MM.1S (cell line): ENCODE data around the gene NELL2.
"Not testable (repeated sequence)": the region's sequence is repeated elsewhere in the genome, so short reads cannot be mapped to it uniquely, and the experiment has no call there.

ENCODE experiments used
- EZH2 ChIP-seq: fragments of 300-600 bp; sonication (generic); optimal IDR thresholded peaks from 2 replicates; pipeline ENCODE3; 2017; ENCODE audit warnings: low read depth, mild to moderate bottlenecking, antibody characterized with exemption, low read length, mixed read lengths
- EZH2phosphoT487 ChIP-seq: fragments of 300-600 bp; sonication (generic); IDR thresholded peaks from 2 replicates; pipeline ENCODE4 v1.6.1; 2018; ENCODE audit warnings: antibody characterized with exemption, low read length
- TF ChIP-seq, protein P1 (sequence below): fragments of 300-600 bp; sonication (generic); IDR thresholded peaks from 2 replicates; pipeline ENCODE4 v1.5.1; 2016; ENCODE audit warnings: antibody characterized with exemption, low read length, mixed read lengths

DNA sequence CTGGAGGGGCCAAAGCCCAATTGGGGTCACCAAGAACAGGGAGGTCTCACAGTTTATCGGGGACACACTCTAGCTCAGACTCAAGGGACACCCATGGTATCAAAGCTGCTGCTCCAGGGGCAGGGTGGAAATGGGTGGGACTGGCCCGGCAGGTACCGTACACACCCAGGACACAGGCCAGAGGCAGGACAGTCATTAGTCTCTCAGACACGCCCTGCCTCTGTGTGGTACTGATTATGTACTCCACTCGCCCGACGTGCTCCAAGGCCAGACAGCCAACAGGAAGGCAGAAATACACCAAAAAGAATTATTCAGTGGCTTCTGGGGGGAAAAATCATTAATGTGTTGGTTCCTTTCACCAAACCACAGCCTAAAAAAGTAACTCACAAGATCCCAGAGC lies 41.1 kb downstream of the NELL2 start:
- TF ChIP-seq, protein P1, sequence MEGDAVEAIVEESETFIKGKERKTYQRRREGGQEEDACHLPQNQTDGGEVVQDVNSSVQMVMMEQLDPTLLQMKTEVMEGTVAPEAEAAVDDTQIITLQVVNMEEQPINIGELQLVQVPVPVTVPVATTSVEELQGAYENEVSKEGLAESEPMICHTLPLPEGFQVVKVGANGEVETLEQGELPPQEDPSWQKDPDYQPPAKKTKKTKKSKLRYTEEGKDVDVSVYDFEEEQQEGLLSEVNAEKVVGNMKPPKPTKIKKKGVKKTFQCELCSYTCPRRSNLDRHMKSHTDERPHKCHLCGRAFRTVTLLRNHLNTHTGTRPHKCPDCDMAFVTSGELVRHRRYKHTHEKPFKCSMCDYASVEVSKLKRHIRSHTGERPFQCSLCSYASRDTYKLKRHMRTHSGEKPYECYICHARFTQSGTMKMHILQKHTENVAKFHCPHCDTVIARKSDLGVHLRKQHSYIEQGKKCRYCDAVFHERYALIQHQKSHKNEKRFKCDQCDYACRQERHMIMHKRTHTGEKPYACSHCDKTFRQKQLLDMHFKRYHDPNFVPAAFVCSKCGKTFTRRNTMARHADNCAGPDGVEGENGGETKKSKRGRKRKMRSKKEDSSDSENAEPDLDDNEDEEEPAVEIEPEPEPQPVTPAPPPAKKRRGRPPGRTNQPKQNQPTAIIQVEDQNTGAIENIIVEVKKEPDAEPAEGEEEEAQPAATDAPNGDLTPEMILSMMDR: not testable (repeated sequence)
- TF ChIP-seq EZH2, EZH2phosphoT487: not testable (repeated sequence)
